OCI-LY7 (cell line): ENCODE results near the gene PIMREG. TPM values are rescaled to one million over a fixed set of nuclear protein-coding genes. Genes with fewer than 3 reads are reported as not detected.

Experiments
- BruUV-seq: library from RNA; stranded (reverse); fragments of 400-500 nt; replicated peaks from 2 replicates; lab custom pipeline; 2021; lab: Mats Ljungman, UMichigan
- CTCF ChIA-PET: fragments of 300-600 bp; sonication (Branson Sonifier 250); formaldehyde crosslinking; loops from one replicate; lab custom pipeline; 2022; ENCODE audit warnings: antibody characterized with exemption; ENCODE audit not compliant: unreplicated experiment; lab: Charles Lee
- POLR2A ChIA-PET: fragments of 300-600 bp; sonication (Branson Sonifier 250); formaldehyde crosslinking; loops from one replicate; lab custom pipeline; 2022; ENCODE audit warnings: antibody characterized with exemption; lab: Charles Lee
- DNase-seq: peaks from one replicate; pipeline ENCODE4 v3.0.0-alpha.2; 2015; ENCODE audit warnings: low spot score
- H2AFZ ChIP-seq: fragments of 200-600 bp; sonication (generic), shearing (Covaris generic); 2 replicates; pipeline ENCODE4 v1.6.1; 2014; ENCODE audit warnings: mild to moderate bottlenecking, antibody characterized with exemption, low read length, moderate library complexity
- H3K27ac ChIP-seq: fragments of 200-600 bp; sonication (generic); 2 replicates; pipeline ENCODE4 v1.5.1; 2014; ENCODE audit warnings: mixed run types, low read depth, mild to moderate bottlenecking, moderate library complexity, low read length, inconsistent platforms; ENCODE audit not compliant: poor library complexity, severe bottlenecking
- H3K36me3 ChIP-seq: fragments of 200-600 bp; sonication (generic); 2 replicates; pipeline ENCODE4 v1.6.1; 2014; ENCODE audit warnings: mild to moderate bottlenecking, antibody characterized with exemption, low read length, moderate library complexity, mixed read lengths; ENCODE audit not compliant: insufficient read depth
- H3K4me1 ChIP-seq: fragments of 200-600 bp; sonication (generic); 2 replicates; pipeline ENCODE4 v1.5.1; 2014; ENCODE audit warnings: mild to moderate bottlenecking, low read length; ENCODE audit not compliant: insufficient read depth, poor library complexity, severe bottlenecking
- H3K4me2 ChIP-seq: fragments of 200-600 bp; sonication (generic); 2 replicates; pipeline ENCODE4 v1.6.1; 2014; ENCODE audit warnings: mild to moderate bottlenecking, low read length
- H3K4me3 ChIP-seq: fragments of 200-600 bp; sonication (generic); 2 replicates; pipeline ENCODE4 v1.5.1; 2014; ENCODE audit warnings: mild to moderate bottlenecking, low read depth, low read length; ENCODE audit not compliant: poor library complexity, severe bottlenecking
- H3K79me2 ChIP-seq: fragments of 200-600 bp; sonication (generic); 2 replicates; pipeline ENCODE4 v1.6.1; 2016; ENCODE audit warnings: low read depth, mild to moderate bottlenecking, low read length, moderate library complexity, mixed read lengths; ENCODE audit not compliant: insufficient read depth
- H3K9me2 ChIP-seq: fragments of 200-600 bp; sonication (generic); 2 replicates; pipeline ENCODE4 v1.6.1; 2016; ENCODE audit warnings: mild to moderate bottlenecking, low read length, mixed read lengths; ENCODE audit not compliant: insufficient read depth
- H3K9me3 ChIP-seq: fragments of 200-600 bp; sonication (generic); 2 replicates; pipeline ENCODE4 v1.6.1; 2014; ENCODE audit warnings: mild to moderate bottlenecking, mixed run types, low read length, mixed read lengths
- H4K20me1 ChIP-seq: fragments of 200-600 bp; sonication (generic); 2 replicates; pipeline ENCODE4 v1.6.1; 2014; ENCODE audit warnings: mild to moderate bottlenecking, antibody characterized with exemption, low read length, moderate library complexity, mixed read lengths; ENCODE audit not compliant: insufficient read depth
- CTCF ChIP-seq: fragments of 200-600 bp; sonication (generic); conservative IDR thresholded peaks from 2 replicates; pipeline ENCODE4 v1.5.1; 2014; ENCODE audit warnings: mild to moderate bottlenecking, antibody characterized with exemption, low read length, moderate library complexity, mixed read lengths
- EZH2phosphoT487 ChIP-seq: fragments of 200-600 bp; sonication (generic); IDR thresholded peaks from 2 replicates; pipeline ENCODE4 v1.6.1; 2018; ENCODE audit warnings: low read depth, borderline replicate concordance, mild to moderate bottlenecking, mixed run types, antibody characterized with exemption, low read length, moderate library complexity, mixed read lengths
- intact Hi-C: fragments of 100-400 bp; cut with micrococcal nuclease; formaldehyde crosslinking; loops from one replicate; pipeline ENCODE4 v1.10.0; 2022; ENCODE audit not compliant: unreplicated experiment
- total RNA-seq, 2 experiments: library from RNA; depleted of rRNA in 1 of 2; stranded (reverse); fragments of >200 nt in 1 of 2; shearing (Covaris generic) in 1 of 2; gene quantifications; 2 replicates each; pipeline ENCODE4 v1.2.3, GENCODE V29; 2014 to 2022

Gene PIMREG
- total RNA-seq, 2 experiments from 2014 or later = 22.7 to 39.4 TPM

GRCh38 chr17:6461792-6462524 lies 17.7 kb downstream of the PIMREG start:
- no peak for DNase-seq
- no peaks in the 10 kb centered on the region for H3K36me3 ChIP-seq
- H3K9me2 ChIP-seq = no peaks in the 10 kb centered on the region
- H4K20me1 ChIP-seq = no peaks in the 10 kb centered on the region
- H3K4me1 ChIP-seq = no peaks in the 10 kb centered on the region
- H3K4me2 ChIP-seq = no peak overlapping the region
- H3K4me3 ChIP-seq = no peak overlapping the region
- intact Hi-C loops = no loop called here
- no peak overlapping the region for H3K27ac ChIP-seq
- no TSS peak for BruUV-seq
- POLR2A ChIA-PET = no interaction called here
- no peaks in the 10 kb centered on the region for H3K79me2 ChIP-seq
- TF ChIP-seq CTCF (no peak), EZH2phosphoT487 (no peak)
- H3K9me3 ChIP-seq = no peaks in the 10 kb centered on the region
- CTCF ChIA-PET = no interaction called here
- no peak overlapping the region for H2AFZ ChIP-seq

GRCh38 chr17:6462692-6463091 lies 18.4 kb downstream of the PIMREG start:
- no peak overlapping the region for H3K4me3 ChIP-seq
- H3K36me3 ChIP-seq = no peaks in the 10 kb centered on the region
- H3K27ac ChIP-seq = no peak overlapping the region
- no peaks in the 10 kb centered on the region for H4K20me1 ChIP-seq
- ChIA-PET POLR2A (no interaction called here), CTCF (no interaction called here)
- no peak for DNase-seq
- no peak overlapping the region for H3K4me2 ChIP-seq
- H3K9me2 ChIP-seq = no peaks in the 10 kb centered on the region
- TF ChIP-seq EZH2phosphoT487 (no peak), CTCF (no peak)
- no peaks in the 10 kb centered on the region for H3K9me3 ChIP-seq
- H3K79me2 ChIP-seq = no peaks in the 10 kb centered on the region
- H2AFZ ChIP-seq = no peak overlapping the region
- intact Hi-C loops = no loop called here
- no TSS peak for BruUV-seq
- no peaks in the 10 kb centered on the region for H3K4me1 ChIP-seq

- CTCF ChIA-PET = no interaction called here
- Histone ChIP-seq H3K79me2 (no peaks in the 10 kb centered on the region), H3K27ac (no peak overlapping the region), H3K9me2 (no peaks in the 10 kb centered on the region), H4K20me1 (no peaks in the 10 kb centered on the region), H3K4me1 (no peaks in the 10 kb centered on the region), H3K36me3 (no peaks in the 10 kb centered on the region), H2AFZ (no peak overlapping the region), H3K4me2 (no peak overlapping the region), H3K4me3 (no peak overlapping the region), H3K9me3 (no peaks in the 10 kb centered on the region)
- intact Hi-C loops = no loop called here
- no peak for DNase-seq
- BruUV-seq = no TSS peak
- no peak for TF ChIP-seq CTCF
- TF ChIP-seq EZH2phosphoT487 = no peak
- POLR2A ChIA-PET = no interaction called here
Measured at GRCh38 chr17:6463616-6464445, 19.6 kb downstream of the PIMREG start.
